Parathyroid adenoma (tissue), 2 donors: Measurements from ENCODE around the gene STXBP6.

Experiments
- H2AFZ ChIP-seq: fragments of 300-600 bp; sonication (generic); one replicate; pipeline ENCODE4 v1.7.0; 2017; ENCODE audit warnings: antibody characterized with exemption, mild to moderate bottlenecking
- H3K27ac ChIP-seq: fragments of 300-600 bp; sonication (generic); one replicate; pipeline ENCODE4 v1.7.0; 2017
- H3K27me3 ChIP-seq: fragments of 300-600 bp; sonication (generic); one replicate; pipeline ENCODE4 v1.7.0; 2017; ENCODE audit warnings: low read length; ENCODE audit not compliant: control insufficient read depth, insufficient read depth
- H3K36me3 ChIP-seq: fragments of 300-600 bp; sonication (generic); one replicate; pipeline ENCODE4 v1.7.0; 2017; ENCODE audit warnings: low read length; ENCODE audit not compliant: control insufficient read depth, insufficient read depth
- H3K4me1 ChIP-seq: fragments of 300-600 bp; sonication (generic); one replicate; pipeline ENCODE4 v1.7.0; 2017; ENCODE audit warnings: control low read depth
- H3K4me2 ChIP-seq: fragments of 300-600 bp; sonication (generic); one replicate; pipeline ENCODE4 v1.7.0; 2017; ENCODE audit warnings: low read length
- H3K4me3 ChIP-seq: fragments of 300-600 bp; sonication (generic); one replicate; pipeline ENCODE4 v1.7.0; 2017; ENCODE audit warnings: low read depth, low read length
- H3K79me2 ChIP-seq: fragments of 300-600 bp; sonication (generic); one replicate; pipeline ENCODE4 v1.7.0; 2017; ENCODE audit warnings: control low read depth
- H3K9ac ChIP-seq: fragments of 300-600 bp; sonication (generic); one replicate; pipeline ENCODE4 v1.7.0; 2017; ENCODE audit warnings: mild to moderate bottlenecking
- H3K9me3 ChIP-seq: fragments of 300-600 bp; sonication (generic); one replicate; pipeline ENCODE4 v1.7.0; 2017; ENCODE audit warnings: low read length; ENCODE audit not compliant: control insufficient read depth
- TF ChIP-seq, protein P1 (sequence below): fragments of 300-600 bp; sonication (generic); IDR thresholded peaks from one replicate; pipeline ENCODE4 v1.7.0; 2017; ENCODE audit warnings: antibody characterized with exemption, mild to moderate bottlenecking
- donor health status: primary hyperparathyroidism.

STXBP6 gene

DNA sequence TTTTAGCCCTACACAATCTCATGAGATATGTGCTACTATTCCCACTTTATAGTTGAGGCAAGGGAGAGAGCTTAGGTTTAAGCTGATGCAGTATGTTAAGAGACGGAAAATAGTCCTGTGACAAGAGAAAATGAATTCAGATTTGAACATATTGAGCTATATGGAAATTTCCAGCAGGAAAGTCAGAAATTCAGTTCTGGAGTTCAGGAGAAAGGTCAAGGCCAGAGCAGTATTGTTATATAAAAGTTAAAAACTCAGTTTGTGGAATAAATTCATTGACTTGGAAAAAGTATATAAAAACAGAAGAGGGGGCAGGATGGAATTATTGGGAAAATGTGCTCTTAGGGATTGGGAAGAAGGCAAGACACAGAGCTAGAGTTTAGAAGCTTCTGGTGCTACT lies 248.9 kb downstream of the STXBP6 start:
- H3K4me1 ChIP-seq = no peaks in the 10 kb centered on the region
- no peak overlapping the region for H3K9ac ChIP-seq

DNA sequence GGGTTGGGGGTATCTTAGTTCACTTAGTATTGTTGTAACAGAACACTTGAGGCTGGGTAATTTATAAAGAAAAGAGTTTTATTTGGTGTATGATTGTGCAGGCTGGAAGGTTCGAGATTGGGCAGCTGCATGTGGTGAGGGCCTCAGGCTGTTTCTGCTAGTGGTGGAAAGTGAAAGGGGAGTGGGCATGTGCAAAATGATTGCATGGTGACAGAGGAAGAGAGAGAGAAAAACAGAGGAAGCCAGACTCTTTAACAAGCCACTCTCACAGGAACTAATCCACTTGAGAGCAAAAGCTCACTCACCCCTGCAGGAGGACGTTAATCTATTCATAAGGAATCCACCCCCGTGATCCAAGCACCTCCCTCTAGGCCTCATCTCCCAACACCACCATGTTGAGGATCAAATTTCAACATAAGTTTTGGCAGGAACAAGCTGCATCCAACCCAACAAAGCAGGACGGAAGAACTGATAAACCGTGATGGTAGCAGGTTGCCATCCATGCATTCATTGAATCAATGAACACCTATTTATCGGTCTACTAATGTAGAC lies 251.0 kb downstream of the STXBP6 start:
- Histone ChIP-seq H3K4me2 (no peak overlapping the region), H2AFZ (no peak overlapping the region), H3K79me2 (no peaks in the 10 kb centered on the region), H3K36me3 (no peaks in the 10 kb centered on the region), H3K9ac (no peak overlapping the region), H3K9me3 (no peaks in the 10 kb centered on the region), H3K4me1 (no peaks in the 10 kb centered on the region), H3K27ac (no peak overlapping the region), H3K27me3 (no peaks in the 10 kb centered on the region), H3K4me3 (no peak overlapping the region)
- TF ChIP-seq, protein P1, sequence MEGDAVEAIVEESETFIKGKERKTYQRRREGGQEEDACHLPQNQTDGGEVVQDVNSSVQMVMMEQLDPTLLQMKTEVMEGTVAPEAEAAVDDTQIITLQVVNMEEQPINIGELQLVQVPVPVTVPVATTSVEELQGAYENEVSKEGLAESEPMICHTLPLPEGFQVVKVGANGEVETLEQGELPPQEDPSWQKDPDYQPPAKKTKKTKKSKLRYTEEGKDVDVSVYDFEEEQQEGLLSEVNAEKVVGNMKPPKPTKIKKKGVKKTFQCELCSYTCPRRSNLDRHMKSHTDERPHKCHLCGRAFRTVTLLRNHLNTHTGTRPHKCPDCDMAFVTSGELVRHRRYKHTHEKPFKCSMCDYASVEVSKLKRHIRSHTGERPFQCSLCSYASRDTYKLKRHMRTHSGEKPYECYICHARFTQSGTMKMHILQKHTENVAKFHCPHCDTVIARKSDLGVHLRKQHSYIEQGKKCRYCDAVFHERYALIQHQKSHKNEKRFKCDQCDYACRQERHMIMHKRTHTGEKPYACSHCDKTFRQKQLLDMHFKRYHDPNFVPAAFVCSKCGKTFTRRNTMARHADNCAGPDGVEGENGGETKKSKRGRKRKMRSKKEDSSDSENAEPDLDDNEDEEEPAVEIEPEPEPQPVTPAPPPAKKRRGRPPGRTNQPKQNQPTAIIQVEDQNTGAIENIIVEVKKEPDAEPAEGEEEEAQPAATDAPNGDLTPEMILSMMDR = no peak

More for the DNA sequence above, 248.9 kb downstream of the STXBP6 start:
- H3K4me2 ChIP-seq = no peak overlapping the region
- H2AFZ ChIP-seq = no peak overlapping the region
- H3K79me2 ChIP-seq = no peaks in the 10 kb centered on the region
- H3K27ac ChIP-seq = no peak overlapping the region
- no peaks in the 10 kb centered on the region for H3K36me3 ChIP-seq
- TF ChIP-seq, protein P1 = no peak
- no peaks in the 10 kb centered on the region for H3K27me3 ChIP-seq
- H3K4me3 ChIP-seq = no peak overlapping the region
- H3K9me3 ChIP-seq = no peaks in the 10 kb centered on the region

DNA sequence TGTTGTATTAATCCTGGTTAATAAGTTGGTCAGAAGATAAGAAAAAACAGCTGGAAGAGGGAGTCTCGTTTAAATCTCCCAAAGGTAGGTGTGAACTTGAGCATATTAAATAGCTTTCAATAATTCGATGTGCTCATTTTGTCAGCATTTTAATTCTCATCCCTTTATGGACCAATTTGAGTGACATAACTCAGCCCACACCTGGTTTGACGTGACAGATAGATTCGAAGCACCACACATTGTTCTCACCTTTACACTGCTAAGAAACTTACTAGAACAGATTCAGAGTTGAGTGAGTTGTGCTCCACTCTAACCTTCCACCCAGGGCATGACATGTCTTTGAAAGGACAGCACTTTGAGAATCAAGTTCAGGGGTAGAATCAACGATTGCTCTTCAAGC lies 254.5 kb downstream of the STXBP6 start:
- H3K27me3 ChIP-seq = no peaks in the 10 kb centered on the region
- H3K4me3 ChIP-seq = no peak overlapping the region
- H3K9me3 ChIP-seq = no peaks in the 10 kb centered on the region
- TF ChIP-seq, protein P1 = no peak
- H3K27ac ChIP-seq = no peak overlapping the region
- no peaks in the 10 kb centered on the region for H3K36me3 ChIP-seq
- H3K9ac ChIP-seq = no peak overlapping the region
- no peaks in the 10 kb centered on the region for H3K4me1 ChIP-seq
- no peak overlapping the region for H3K4me2 ChIP-seq
- H2AFZ ChIP-seq = no peak overlapping the region
- no peaks in the 10 kb centered on the region for H3K79me2 ChIP-seq

DNA sequence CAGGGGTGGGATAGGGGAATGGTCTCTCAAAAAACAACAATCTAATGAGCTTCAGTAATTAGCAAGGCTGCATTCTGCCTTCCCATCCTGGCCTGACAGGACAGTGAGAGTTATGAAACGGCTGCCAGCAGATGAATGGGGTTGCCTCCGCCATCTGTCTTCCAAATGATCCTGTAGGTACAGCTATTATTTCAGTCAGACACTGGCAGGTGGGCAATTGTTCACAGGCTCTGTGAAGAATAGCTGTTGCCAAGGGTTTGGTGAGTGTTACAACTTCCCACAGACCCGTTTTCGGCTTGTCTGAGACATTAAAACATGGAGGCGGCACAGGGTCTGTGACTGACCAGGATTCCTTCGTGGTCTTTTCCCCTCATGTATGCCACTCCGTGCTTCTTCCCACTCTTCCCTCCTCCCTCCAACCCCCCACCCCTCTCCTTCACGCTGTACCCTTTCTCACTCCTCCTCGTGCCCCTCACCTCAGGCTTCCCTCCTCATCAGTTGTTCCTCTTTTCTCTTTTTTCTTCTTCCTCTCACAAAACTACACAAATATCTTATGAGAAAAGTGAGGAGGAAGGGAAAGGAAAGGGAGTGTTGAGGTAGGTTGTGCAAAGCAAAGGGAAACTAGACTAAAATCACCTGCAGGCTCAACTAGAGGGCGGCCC lies 255.2 kb downstream of the STXBP6 start:
- no peaks in the 10 kb centered on the region for H3K79me2 ChIP-seq
- no peaks in the 10 kb centered on the region for H3K4me1 ChIP-seq
- no peaks in the 10 kb centered on the region for H3K36me3 ChIP-seq
- no peaks in the 10 kb centered on the region for H3K27me3 ChIP-seq
- H3K4me2 ChIP-seq = no peak overlapping the region
- no peaks in the 10 kb centered on the region for H3K9me3 ChIP-seq
- H2AFZ ChIP-seq = no peak overlapping the region
- H3K27ac ChIP-seq = no peak overlapping the region
- H3K9ac ChIP-seq = no peak overlapping the region
- H3K4me3 ChIP-seq = no peak overlapping the region
- TF ChIP-seq, protein P1 = no peak

DNA sequence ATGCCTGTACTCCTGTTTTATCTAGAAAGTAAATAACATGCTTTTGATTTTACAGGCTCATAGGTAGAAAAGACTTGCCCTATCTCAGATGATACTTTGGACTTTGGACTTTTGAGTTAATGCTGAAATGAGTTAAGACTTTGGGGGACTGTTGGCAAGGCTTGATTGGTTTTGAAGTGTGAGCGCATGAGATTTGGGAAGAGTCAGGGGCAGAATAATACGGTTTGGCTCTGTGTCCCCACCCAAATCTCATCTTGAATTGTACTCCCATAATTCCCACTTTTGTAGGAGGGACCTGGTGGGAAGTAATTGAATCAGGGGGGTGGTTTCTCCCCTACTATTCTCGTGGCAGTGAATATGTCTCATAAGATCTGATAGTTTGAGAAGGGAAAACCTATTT lies 259.8 kb downstream of the STXBP6 start:
- Histone ChIP-seq H3K27ac (no peak overlapping the region), H3K4me2 (no peak overlapping the region), H3K4me3 (no peak overlapping the region), H3K9me3 (no peaks in the 10 kb centered on the region), H3K9ac (no peak overlapping the region), H3K27me3 (no peaks in the 10 kb centered on the region), H3K79me2 (no peaks in the 10 kb centered on the region), H2AFZ (no peak overlapping the region), H3K36me3 (no peaks in the 10 kb centered on the region), H3K4me1 (no peaks in the 10 kb centered on the region)
- TF ChIP-seq, protein P1 = no peak
